Right hindlimb (tissue), 1 donor: Measurements from ENCODE around the gene PPP1R9A.
A peak's percentile ranks its signal among the peaks of the same experiment; 100 is the strongest.

Experiments
- DNase-seq: peaks from one replicate; pipeline ENCODE4 v3.0.0-alpha.2; 2018

PPP1R9A gene

DNA sequence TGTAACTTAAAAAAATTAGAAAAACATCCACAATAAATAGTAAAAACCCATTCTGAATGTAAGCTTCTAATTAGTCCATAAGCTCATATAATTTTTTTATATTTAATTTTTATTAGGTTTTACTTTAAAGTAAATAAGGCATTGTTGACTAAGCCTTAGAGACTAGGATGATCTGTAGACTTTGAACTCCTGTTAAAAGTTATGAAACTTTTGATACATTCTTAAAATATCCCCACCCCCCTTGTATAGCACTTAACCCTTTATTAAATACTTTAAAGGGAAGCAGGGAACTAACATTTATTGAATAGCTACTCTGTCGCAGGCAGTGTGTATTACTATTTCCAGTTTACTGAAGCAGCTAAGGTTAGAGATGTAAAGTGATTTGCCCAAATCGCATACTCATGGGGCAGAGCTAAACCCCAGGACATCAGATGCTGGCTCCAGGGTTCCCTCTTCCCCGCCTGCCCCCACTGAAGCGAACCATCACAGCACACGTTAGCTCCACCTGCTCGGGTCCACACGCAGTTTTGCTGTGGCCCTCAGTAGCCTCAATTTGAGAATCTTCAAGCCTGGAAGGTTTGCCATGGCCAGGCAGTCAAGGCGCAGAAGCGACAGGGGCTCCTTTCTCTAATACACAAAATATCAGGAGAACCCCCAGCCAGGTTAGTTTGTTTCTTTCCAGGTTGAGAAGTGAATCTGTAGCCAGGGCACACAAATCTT, 416.2 kb downstream of the PPP1R9A start:
- DNase-seq: no peak

DNA sequence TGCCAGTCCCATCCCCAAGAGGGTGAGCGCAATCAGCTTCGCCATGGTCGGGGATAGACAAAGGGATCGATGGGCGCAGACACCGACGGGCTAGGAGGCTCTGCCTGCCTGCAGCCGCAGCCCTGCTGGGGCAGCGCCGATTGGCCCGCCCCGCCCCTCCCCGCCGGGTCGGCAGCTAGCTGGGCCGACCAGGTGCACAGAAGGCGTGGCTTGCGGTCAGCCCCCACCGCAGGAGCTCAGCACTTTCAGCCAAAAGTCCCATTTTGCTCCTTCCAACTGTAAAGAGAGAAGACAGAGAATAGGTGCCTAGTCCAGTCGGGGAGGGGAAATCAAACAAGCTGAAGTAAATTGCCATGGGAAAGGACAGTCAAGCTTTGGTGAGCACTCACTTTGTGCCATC, 417.0 kb downstream of the PPP1R9A start, which contains the start of gene PON1:
TSS of gene PON1 (minus strand) at position 102 of the 400 bp plus-strand sequence. CDS start at position 45, 57 bp downstream.
- peak; percentile 21 for DNase-seq

DNA sequence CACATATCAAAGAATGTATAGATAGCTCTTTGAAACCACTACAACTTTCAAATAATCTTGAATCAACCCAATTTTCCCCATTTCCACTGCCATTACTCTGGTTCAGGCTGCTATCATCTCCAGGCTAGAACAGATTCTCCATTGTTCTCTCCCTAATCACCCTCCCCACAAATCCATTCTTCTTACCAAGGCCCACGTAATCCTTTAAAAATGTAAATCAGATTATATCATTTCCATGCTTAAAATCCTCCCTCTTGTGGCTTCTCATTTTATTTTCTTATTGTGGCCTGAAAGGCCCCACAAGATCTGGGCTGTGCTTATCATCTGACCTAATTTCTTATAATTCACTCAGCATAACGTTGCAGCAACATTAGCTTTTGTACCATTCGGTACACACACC, 420.0 kb downstream of the PPP1R9A start:
- DNase-seq: no peak

DNA sequence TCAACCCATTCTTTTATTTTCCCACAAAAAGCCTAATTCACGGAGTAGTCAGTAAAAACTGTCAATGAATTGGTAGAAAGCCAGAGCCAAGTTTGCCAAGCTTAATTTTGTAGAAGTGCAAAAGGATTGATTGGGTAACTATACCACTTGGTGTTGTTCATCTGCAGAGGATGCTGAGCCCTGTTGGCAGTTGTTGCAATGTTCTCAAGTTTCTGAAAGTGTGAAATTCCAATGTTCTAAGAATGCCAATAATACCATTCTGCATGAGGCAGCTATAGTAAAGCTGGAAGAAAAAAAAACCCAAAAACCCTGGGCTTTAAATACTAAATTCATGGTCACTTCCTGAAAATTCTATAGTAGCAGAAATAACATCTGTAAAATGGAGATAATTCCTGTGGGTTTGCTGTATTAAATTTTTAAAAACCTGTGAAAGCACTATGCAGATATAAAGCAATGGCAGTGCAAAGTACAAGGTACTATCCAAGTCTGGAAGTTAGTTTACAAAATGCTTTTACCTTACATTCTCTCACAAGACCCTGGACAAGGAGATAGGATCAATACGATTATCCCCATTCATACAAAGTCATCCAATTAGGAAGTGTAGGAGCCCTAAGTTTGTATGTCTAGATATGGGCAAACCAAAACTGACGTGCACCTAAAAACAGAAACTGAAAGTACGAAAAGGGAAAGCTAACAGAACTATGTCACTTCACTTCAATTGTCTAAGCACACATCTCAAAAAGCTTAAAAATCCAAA, 423.0 kb downstream of the PPP1R9A start:
- peak; percentile 31 for DNase-seq

DNA sequence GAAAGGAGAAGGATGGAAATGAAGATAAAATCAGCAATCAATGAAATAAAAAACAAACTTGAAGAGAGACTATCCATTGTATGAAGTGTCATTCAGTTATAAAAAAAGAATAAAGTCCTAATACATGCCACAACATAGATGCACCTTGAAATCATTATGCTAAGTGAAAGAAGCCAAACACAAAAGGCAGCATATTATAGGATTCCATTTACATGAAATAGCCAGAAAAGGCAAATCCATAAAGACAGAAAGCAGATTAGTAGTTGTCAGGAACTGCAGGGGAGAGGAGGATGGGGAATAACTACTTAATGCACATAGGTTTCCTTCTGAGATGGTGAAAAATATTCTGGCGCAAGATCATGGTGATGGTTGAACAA, 423.6 kb downstream of the PPP1R9A start:
- DNase-seq: no peak

GRCh38 chr7:95334447-95334846, 427.1 kb downstream of the PPP1R9A start:
- no peak for DNase-seq

- no peak for DNase-seq
Measured at GRCh38 chr7:95335093-95335492, 427.7 kb downstream of the PPP1R9A start.

DNA sequence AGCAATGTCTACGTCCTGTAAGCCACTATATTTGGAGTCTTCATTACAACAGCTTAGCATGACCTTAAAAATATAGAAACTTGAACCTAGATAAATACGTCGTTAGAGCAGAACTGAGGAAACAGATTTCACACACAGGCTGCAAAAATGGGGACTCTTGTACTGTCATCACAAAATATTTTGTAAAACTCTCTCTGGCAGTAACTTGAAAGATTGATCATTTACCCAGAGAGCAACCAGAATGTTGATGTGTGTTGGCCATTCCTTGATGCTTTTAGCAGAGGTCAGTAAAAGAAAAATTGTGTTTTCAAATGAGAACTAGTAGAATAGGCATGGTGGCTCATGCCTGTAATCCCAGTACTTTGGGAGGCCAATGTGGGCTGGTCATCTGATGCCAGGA, 431.4 kb downstream of the PPP1R9A start:
- DNase-seq: no peak

GRCh38 chr7:95340491-95340890, 433.1 kb downstream of the PPP1R9A start:
- DNase-seq: no peak

DNA sequence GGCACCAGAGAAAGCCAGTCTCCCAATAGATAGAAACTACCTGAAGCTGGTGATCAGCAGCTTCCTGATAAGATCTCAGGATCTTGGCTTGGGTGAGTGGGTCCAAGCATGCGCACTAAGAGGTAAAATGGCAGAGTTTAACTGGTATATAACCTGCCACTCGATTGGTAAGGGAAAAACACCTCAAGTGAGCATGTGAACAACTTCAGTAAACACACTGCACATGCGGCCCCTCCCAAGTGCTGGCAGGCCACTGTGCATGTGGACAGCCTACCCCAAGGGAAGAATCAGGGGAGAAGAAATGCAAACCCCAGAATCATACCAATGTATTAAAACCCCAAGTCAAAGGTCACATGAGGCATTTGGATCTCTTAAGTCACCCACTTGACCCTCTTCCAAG, 434.6 kb downstream of the PPP1R9A start:
- no peak for DNase-seq

DNA sequence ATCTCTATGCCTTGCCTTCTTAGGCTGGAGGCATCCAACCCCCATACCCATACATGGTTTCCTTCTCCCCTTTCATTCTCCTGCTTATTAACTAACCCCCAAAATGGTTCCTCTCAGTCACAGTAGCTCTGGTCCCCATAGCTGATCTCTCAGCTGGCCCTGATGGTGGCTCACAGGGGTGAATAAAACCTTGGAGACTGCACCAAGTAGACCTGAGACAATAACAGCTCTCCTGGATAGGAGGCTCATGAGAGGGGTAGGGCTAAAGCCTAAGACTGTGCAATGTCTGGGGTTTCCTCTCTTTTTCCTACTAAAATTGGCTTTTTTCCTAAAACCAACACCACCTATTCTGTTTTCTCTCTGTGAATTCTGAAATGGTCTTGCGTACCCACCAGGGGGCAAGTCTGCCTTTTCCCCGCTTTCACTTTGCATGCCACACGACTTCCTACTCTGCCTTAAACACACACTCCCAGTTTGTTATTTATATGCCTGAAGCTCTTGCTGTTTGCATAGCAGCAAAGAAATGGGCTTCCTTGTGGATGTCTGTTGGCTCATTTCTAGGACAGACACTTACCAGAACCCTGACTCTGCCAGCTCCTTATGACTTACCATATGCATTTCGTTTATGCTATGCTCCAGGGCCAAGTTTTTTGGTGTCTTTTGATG, 435.4 kb downstream of the PPP1R9A start:
- DNase-seq: no peak
